Measurements from ENCODE around the gene CHN2. TPM values are rescaled to one million over a fixed set of nuclear protein-coding genes. Genes with fewer than 3 reads are reported as not detected.
A peak's percentile ranks its signal among the peaks of the same experiment; 100 is the strongest.

CHN2 gene
- total and polyA plus RNA-seq, 8 donors: 2.8 to 8.9 (median 4.3) TPM

- Histone ChIP-seq H3K4me1 (peaks cover 0 to 16% of the 10 kb centered on the region in 2 donors), H3K4me3 (peak overlapping the region in 1 of 2 donors; percentile 35), H3K27ac (no peak overlapping the region), H3K27me3 (peaks cover 13 to 40% of the 10 kb centered on the region in 2 donors), H3K9me3 (no peaks in the 10 kb centered on the region), H3K36me3 (no peaks in the 10 kb centered on the region)
- TF ChIP-seq CTCF (IDR thresholded peaks at IDR 0.05): no peak
- DNase-seq (peak in 1 of 4 donors; percentile 39), ATAC-seq (peak; percentile 14)
- intact Hi-C loops (cut with DNase I): no loop called here
Observed at GRCh38 chr7:29147821-29148220, 46.8 kb upstream of the CHN2 start.

GRCh38 chr7:29149036-29149435 lies 45.5 kb upstream of the CHN2 start:
- peaks cover 13 to 38% of the 10 kb centered on the region in 2 donors for H3K27me3 ChIP-seq
- H3K9me3 ChIP-seq: no peaks in the 10 kb centered on the region
- no peaks in the 10 kb centered on the region for H3K36me3 ChIP-seq
- intact Hi-C loops (cut with DNase I): no loop called here
- DNase-seq (peak in 1 of 4 donors; percentile 43), ATAC-seq (no peak)
- no peak for TF ChIP-seq CTCF (IDR thresholded peaks at IDR 0.05)
- no peak overlapping the region for H3K27ac ChIP-seq
- peaks cover 0 to 16% of the 10 kb centered on the region in 2 donors for H3K4me1 ChIP-seq
- H3K4me3 ChIP-seq: no peak overlapping the region

- no peaks in the 10 kb centered on the region for H3K36me3 ChIP-seq
- H3K4me3 ChIP-seq: no peak overlapping the region
- peaks cover 6 to 20% of the 10 kb centered on the region in 2 donors for H3K27me3 ChIP-seq
- TF ChIP-seq CTCF (IDR thresholded peaks at IDR 0.05): no peak
- peaks cover 0 to 12% of the 10 kb centered on the region in 2 donors for H3K4me1 ChIP-seq
- ATAC-seq (no peak), DNase-seq (no peak)
- intact Hi-C loops (cut with DNase I): no loop called here
- H3K27ac ChIP-seq: no peak overlapping the region
- H3K9me3 ChIP-seq: no peaks in the 10 kb centered on the region
Observed at GRCh38 chr7:29150856-29151255, 43.7 kb upstream of the CHN2 start.

DNA sequence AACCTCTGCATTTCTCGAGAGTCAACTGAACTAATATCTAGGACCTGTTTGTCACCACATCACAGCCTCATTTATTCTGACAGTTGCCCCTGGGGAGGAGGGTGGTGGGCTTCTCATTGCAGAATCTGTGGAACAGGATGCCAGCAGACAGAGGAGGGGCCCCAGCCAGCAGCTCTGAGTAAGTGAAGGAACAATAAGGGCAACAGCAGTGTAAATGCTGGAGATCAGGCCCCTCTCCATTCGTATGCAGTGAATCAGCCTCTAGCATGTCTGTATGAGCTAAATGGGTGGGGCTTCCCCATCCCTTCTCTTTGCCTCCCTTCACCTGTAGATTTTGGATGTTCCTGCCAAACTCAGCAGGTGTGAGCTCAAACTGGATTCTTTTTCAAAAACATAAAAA lies 40.5 kb upstream of the CHN2 start:
- Histone ChIP-seq H3K36me3 (no peaks in the 10 kb centered on the region), H3K27me3 (no peaks in the 10 kb centered on the region), H3K9me3 (no peaks in the 10 kb centered on the region), H3K4me3 (no peak overlapping the region), H3K4me1 (no peaks in the 10 kb centered on the region), H3K27ac (no peak overlapping the region)
- TF ChIP-seq CTCF (IDR thresholded peaks at IDR 0.05): no peak
- ATAC-seq (no peak), DNase-seq (no peak)
- intact Hi-C loops (cut with DNase I): no loop called here

DNA sequence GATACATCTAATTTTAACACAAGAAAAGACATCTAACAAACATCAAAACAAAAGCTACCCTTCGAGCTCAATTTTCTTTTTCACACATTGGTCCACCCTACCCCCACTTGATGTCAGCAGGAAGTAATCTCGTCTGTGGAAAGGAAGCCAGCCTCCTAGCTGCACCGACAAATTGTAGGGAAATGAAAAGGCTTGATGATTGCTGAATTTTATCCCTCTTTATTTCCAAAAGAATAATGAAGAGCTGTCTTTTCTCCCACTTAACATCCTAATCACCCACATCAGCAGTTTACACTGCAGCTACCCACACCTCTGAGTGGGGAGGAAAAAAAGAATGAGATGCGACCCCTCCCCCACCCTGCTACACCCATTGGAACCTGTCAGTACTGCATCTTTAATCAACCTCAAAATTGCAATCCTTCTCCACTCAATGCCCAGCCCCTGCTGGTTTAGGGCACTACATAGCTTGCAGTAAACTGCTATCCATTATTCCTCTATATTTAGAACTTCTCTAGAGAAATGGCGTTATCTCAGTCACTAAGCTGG lies 37.6 kb upstream of the CHN2 start:
- H3K4me1 ChIP-seq: no peaks in the 10 kb centered on the region
- no peak for DNase-seq
- no peaks in the 10 kb centered on the region for H3K36me3 ChIP-seq
- no peak for TF ChIP-seq CTCF (IDR thresholded peaks at IDR 0.05)
- intact Hi-C loops (cut with DNase I): no loop called here
- H3K9me3 ChIP-seq: no peaks in the 10 kb centered on the region
- H3K27me3 ChIP-seq: no peaks in the 10 kb centered on the region
- H3K27ac ChIP-seq: no peak overlapping the region
- H3K4me3 ChIP-seq: no peak overlapping the region
- no peak for ATAC-seq
